Spinal cord (tissue), 10 donors: ENCODE results near the gene MAP3K15. TPM values are rescaled to one million over a fixed set of nuclear protein-coding genes. Genes with fewer than 3 reads are reported as not detected.

Experiments used
- DNase-seq, 6 donors: peaks; one replicate each; pipeline versions ENCODE4 v3.0.0 to v3.0.0-alpha.2; 2013 to 2015; ENCODE audit warnings: low spot score in 6 of 6, low read depth in 4 of 6
- H3K27ac ChIP-seq: one replicate; pipeline ENCODE4 v1.5.1; 2013; ENCODE audit warnings: low read depth, low read length, control low read depth
- H3K27me3 ChIP-seq: one replicate; pipeline ENCODE4 v1.6.1; 2013; ENCODE audit warnings: low read length; ENCODE audit not compliant: control insufficient read depth, insufficient read depth
- H3K36me3 ChIP-seq: one replicate; pipeline ENCODE4 v1.6.1; 2013; ENCODE audit warnings: low read length; ENCODE audit not compliant: control insufficient read depth, insufficient read depth
- H3K4me1 ChIP-seq: one replicate; pipeline ENCODE4 v1.6.1; 2013; ENCODE audit warnings: low read length; ENCODE audit not compliant: control insufficient read depth, insufficient read depth
- H3K4me3 ChIP-seq: one replicate; pipeline ENCODE4 v1.5.1; 2013; ENCODE audit warnings: low read depth, low read length, control low read depth
- H3K9me3 ChIP-seq: one replicate; pipeline ENCODE4 v1.6.1; 2013; ENCODE audit warnings: low read length; ENCODE audit not compliant: control insufficient read depth, insufficient read depth
- WGBS: methylation state at CpG from one replicate; pipeline ENCODE4 v1.1.5; 2013; ENCODE audit warnings: missing lambda C conversion rate; ENCODE audit not compliant: insufficient coverage; 5-methylcytosine and 5-hydroxymethylcytosine counted together
- polyA plus RNA-seq, 2 donors: library from polyadenylated mRNA; unstranded; fragments of 120-200 nt; gene quantifications; one replicate each; pipeline ENCODE4 v1.2.1, GENCODE V29; 2013; ENCODE audit not compliant: insufficient read length in 2 of 2
- total RNA-seq, 2 donors: library from RNA; depleted of rRNA in 1 of 2; stranded (reverse); fragments of 120-200 nt in 1 of 2; fragments of >200 nt in 1 of 2; gene quantifications; one replicate each; pipeline versions ENCODE4 v1.2.3 to v1.2.4, GENCODE V29; 2013 to 2014
- donor health status: healthy.

MAP3K15 gene
- total and polyA plus RNA-seq, 4 donors, result 0.55 to 1.0 (median 0.63) TPM

GRCh38 chrX:19386679-19387078 is 128.6 kb downstream of the MAP3K15 start:
- no peaks in the 10 kb centered on the region for H3K36me3 ChIP-seq
- no peak overlapping the region for H3K27ac ChIP-seq
- DNase-seq, result no peak
- 61% methylated on average over 2 of the region's 4 CpGs for WGBS
- no peaks in the 10 kb centered on the region for H3K4me1 ChIP-seq
- H3K27me3 ChIP-seq, result no peaks in the 10 kb centered on the region
- no peak overlapping the region for H3K4me3 ChIP-seq
- H3K9me3 ChIP-seq, result no peaks in the 10 kb centered on the region

DNA sequence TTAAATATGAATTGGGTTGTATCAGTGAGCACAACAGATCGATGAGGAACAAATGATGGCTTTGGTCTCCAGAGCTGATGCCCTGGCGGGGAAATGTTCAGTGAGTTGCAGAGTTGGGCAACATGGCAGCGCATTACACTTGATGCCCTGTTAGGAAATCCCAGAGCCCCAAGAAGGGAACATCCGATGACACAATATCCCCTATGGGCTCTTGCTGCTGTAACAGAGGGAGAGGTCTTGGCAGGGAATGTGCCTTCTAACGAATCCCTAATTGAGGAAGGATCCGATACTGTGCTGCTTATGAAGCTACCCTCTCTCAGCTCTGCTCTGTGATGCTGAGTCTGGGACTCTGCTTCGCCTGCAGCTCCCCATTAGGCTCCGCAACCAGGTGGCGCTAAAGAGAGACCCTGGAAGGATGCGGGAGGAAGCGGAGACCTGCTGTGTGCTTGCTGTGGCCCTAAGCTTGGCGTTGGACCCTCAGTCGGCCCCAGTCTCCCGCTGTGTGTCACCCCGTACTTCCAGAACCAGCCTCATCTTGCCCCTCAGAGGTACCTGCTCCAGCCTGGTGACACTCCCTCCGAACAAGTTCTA is 132.7 kb downstream of the MAP3K15 start:
- Histone ChIP-seq H3K4me3 (no peak overlapping the region), H3K27ac (no peak overlapping the region), H3K27me3 (no peaks in the 10 kb centered on the region), H3K36me3 (no peaks in the 10 kb centered on the region), H3K9me3 (no peaks in the 10 kb centered on the region), H3K4me1 (no peaks in the 10 kb centered on the region)
- 32% methylated on average over 15 of the region's 16 CpGs for WGBS
- peak in 3 of 6 donors; percentile 1 to 49 (median 32) for DNase-seq

DNA sequence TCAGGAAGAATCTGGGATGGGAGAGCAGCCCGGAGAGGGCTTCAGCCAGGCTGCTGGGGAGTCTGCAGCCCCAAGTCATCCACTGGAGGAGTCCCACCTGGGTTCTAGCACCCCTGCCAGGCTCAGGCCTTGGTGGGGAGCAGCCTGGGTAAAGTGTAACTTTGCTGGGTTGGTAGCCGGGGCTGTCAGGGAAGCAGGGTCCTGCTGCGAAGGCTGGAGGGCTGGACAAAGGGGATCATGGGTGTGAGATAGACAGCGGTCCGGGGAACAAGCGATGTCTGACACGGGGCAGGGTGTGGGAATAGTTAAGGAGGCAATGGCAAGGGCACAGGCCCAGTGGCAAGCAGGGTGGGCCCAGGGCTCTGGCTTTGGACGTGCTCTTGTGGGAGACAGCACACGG is 134.0 kb downstream of the MAP3K15 start:
- H3K27ac ChIP-seq, result no peak overlapping the region
- no peaks in the 10 kb centered on the region for H3K27me3 ChIP-seq
- DNase-seq, result no peak
- H3K4me1 ChIP-seq, result no peaks in the 10 kb centered on the region
- no peaks in the 10 kb centered on the region for H3K36me3 ChIP-seq
- H3K9me3 ChIP-seq, result no peaks in the 10 kb centered on the region
- 79% methylated on average over 9 of the region's 9 CpGs for WGBS
- H3K4me3 ChIP-seq, result no peak overlapping the region

DNA sequence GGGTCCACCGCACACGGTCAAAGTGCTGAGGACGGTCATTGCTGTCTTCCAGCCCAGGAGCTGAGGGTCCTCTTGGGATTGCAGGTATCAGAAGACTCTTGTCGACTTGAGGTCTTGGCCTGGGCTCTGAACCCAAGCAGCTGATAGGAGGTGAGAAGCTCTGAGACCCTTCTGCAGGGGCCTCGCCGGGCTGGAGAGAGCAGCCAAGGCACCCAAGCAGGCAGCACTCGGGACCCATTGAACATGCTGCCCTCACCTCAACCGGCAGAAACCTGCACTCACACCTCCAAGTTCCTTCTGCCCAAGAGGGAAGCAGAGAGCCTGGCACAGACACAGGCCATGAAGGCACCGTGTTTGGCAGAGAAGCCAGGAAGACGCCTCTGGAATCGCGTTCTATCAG is 137.5 kb downstream of the MAP3K15 start:
- Histone ChIP-seq H3K9me3 (no peaks in the 10 kb centered on the region), H3K27me3 (peaks cover 8% of the 10 kb centered on the region), H3K36me3 (no peaks in the 10 kb centered on the region), H3K4me1 (peaks cover 7% of the 10 kb centered on the region), H3K4me3 (no peak overlapping the region), H3K27ac (no peak overlapping the region)
- 88% methylated on average over 12 of the region's 12 CpGs for WGBS
- no peak for DNase-seq

- H3K27me3 ChIP-seq, result peaks cover 8% of the 10 kb centered on the region
- WGBS, result 83% methylated on average over 7 of the region's 8 CpGs
- H3K36me3 ChIP-seq, result no peaks in the 10 kb centered on the region
- H3K4me3 ChIP-seq, result no peak overlapping the region
- peaks cover 12% of the 10 kb centered on the region for H3K4me1 ChIP-seq
- no peaks in the 10 kb centered on the region for H3K9me3 ChIP-seq
- no peak overlapping the region for H3K27ac ChIP-seq
- DNase-seq, result no peak
Measured at GRCh38 chrX:19375546-19375945, 139.8 kb downstream of the MAP3K15 start.

- no peak for DNase-seq
- 31% methylated on average over 23 of the region's 23 CpGs for WGBS
- H3K36me3 ChIP-seq, result peaks cover 4% of the 10 kb centered on the region
- peaks cover 12% of the 10 kb centered on the region for H3K4me1 ChIP-seq
- H3K27ac ChIP-seq, result no peak overlapping the region
- H3K9me3 ChIP-seq, result no peaks in the 10 kb centered on the region
- H3K4me3 ChIP-seq, result no peak overlapping the region
- H3K27me3 ChIP-seq, result peaks cover 8% of the 10 kb centered on the region
Measured at GRCh38 chrX:19373351-19373891, 141.9 kb downstream of the MAP3K15 start.

DNA sequence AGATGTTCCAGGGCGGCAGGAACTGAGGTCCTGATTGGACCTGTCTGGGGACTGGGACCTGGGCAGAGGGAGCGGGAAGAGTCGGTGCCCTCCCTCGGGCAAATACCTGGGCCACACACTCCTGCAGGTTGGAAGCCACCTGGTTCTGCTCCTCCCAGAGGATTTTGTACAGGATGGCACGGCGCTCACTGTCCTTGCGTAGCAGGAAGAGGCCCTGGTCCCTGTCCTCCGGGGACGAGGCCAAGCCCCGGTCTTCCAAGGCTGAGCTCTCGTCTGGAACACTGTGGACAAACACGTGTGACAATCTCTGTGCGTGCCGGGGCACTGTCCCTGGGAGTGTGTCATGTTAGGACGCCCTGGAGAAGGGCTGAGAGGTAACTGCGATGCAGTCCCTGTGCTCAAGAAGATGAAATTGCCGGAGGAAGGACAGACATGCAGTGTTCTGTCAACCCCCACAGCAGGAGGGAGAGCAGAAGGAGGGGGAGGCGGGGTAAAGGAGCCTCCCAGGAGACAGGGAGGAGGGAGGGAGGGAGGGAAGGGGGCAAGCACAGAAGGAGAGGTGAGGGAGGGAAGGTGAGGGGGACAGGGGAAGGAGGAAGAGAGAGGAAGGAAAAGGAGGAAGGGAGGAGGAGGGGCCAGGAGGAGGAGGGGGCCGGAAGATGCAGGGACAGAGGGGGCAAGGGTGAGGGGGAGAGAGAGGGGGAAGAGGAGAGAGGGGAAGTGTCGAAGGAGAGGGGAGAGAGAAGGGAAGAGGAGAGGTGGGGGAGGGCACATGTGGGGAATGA is 142.6 kb downstream of the MAP3K15 start:
- peak overlapping the region; percentile 37 for H3K4me3 ChIP-seq
- WGBS, result 25% methylated on average over 20 of the region's 20 CpGs
- H3K27me3 ChIP-seq, result peaks cover 8% of the 10 kb centered on the region
- no peaks in the 10 kb centered on the region for H3K9me3 ChIP-seq
- H3K4me1 ChIP-seq, result peaks cover 12% of the 10 kb centered on the region
- DNase-seq, result peak in 4 of 6 donors; percentile 0 to 57 (median 24)
- no peak overlapping the region for H3K27ac ChIP-seq
- H3K36me3 ChIP-seq, result peaks cover 4% of the 10 kb centered on the region

DNA sequence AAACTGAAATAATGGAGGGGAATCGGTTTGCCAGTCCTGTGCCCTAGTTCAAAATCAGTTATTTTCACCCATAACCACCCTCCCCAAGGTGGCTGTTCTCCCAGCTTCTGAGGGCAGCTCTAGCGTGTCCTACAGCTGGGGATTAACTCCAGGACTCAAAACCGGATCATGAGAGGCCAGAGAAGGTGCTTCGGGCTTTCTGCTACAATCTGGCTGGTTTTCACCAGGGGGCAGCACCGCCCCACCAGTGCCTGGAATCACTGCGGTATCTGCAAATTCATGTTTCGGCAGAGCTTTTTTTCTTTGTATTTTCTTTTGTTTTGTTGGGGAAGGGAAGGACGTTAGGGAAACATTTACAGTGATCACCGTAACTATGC is 143.2 kb downstream of the MAP3K15 start:
- H3K4me3 ChIP-seq, result peak overlapping the region; percentile 37
- H3K27me3 ChIP-seq, result peaks cover 8% of the 10 kb centered on the region
- H3K4me1 ChIP-seq, result peaks cover 12% of the 10 kb centered on the region
- peaks cover 4% of the 10 kb centered on the region for H3K36me3 ChIP-seq
- H3K27ac ChIP-seq, result no peak overlapping the region
- peak; percentile 13 to 92 (median 38) for DNase-seq
- WGBS, result 13% methylated on average over 8 of the region's 9 CpGs
- H3K9me3 ChIP-seq, result no peaks in the 10 kb centered on the region

DNA sequence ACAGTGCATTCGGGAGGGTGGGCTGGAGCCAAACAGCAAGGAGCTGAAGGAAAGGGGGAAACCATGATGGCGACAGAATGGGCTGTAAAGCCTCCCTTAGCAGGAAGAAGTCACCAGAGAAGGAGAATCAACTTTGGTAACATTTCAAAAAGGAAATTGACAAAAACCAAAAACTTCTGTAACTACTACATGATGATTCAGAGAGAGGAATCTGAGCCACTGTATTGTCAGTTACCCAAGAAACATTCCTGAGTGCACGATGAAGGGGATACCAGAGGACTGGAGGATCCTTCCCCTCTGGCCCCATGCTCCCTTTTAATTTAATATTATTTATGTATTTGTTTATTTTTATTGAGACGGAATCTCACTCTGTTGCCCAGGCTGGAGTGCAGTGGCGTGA is 145.2 kb downstream of the MAP3K15 start:
- Histone ChIP-seq H3K27me3 (peaks cover 8% of the 10 kb centered on the region), H3K4me1 (peaks cover 12% of the 10 kb centered on the region), H3K27ac (no peak overlapping the region), H3K36me3 (peaks cover 4% of the 10 kb centered on the region), H3K4me3 (no peak overlapping the region), H3K9me3 (no peaks in the 10 kb centered on the region)
- WGBS, result 86% methylated on average over 2 of the region's 5 CpGs
- DNase-seq, result no peak

DNA sequence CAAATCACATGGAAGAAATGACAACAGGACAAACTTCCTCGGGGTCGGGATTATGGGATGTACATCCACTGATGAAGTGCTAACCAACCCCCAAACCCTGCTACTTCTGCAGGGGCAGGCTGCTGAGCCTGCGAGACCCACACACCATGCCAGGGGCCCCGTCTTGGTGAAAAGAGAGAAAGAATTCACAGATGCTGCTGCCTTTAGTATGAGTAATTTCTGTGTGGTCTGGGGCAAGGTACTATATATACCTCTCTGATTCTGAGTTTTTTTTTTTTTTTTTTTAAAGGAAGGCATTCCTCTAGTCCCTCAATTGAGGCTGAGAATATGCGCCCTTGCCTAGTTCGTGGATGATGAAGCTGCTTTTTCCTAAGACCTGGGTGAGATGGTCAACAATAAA is 146.7 kb downstream of the MAP3K15 start:
- Histone ChIP-seq H3K9me3 (no peaks in the 10 kb centered on the region), H3K36me3 (peaks cover 10% of the 10 kb centered on the region), H3K27ac (no peak overlapping the region), H3K4me1 (peaks cover 10% of the 10 kb centered on the region), H3K27me3 (peaks cover 5% of the 10 kb centered on the region), H3K4me3 (no peak overlapping the region)
- DNase-seq, result no peak
- WGBS, result 92% methylated on average over 4 of the region's 6 CpGs
